Measurements from ENCODE around the gene PPP6R1. TPM values are rescaled to one million over a fixed set of nuclear protein-coding genes. Genes with fewer than 3 reads are reported as not detected.

Gene PPP6R1
- total and polyA plus RNA-seq, 2 of the 13 experiments (the other 11 are each of a cell fraction or from before 2014, with no cell fraction given), result 25.8 to 54.0 TPM

DNA sequence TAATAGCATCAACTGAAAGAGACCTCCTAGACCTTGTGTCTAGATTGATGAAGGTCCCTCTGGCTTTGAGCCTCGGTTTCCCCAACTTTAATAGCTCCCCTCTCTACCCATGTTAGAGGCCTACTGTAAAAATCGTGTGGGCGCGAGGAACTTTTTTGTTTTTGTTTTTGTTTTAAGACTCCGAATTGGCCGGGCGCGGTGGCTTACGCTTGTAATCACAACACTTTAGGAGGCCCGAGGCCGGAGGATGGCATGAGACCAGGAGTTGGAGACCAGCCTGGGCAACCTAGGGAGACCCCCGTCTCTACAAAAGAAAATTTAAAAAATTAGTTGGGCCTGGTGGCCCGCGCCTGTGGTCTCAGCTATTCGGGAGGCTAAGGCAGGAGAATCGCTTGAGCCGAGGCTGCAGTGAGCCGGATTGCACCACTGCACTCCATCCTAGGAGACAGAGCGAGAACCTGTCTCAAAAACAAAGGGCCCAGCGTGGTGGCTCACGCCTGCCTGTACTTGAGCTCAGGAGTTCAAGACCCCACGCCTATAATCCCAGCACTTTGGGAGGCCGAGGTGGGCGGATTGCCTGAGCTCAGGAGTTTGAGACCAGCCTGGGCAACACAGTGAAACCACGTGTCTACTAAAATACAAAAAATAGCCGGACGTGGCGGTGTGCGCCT is 858 bp upstream of the PPP6R1 start (continued):
- TF ChIP-seq, protein P1, sequence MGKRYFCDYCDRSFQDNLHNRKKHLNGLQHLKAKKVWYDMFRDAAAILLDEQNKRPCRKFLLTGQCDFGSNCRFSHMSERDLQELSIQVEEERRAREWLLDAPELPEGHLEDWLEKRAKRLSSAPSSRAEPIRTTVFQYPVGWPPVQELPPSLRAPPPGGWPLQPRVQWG (CRISPR knock-in tag; IDR thresholded peaks at IDR 0.05; ENCODE audit: borderline replicate concordance, low read depth), result no peak
- TF ChIP-seq SP4 (CRISPR knock-in tag; IDR thresholded peaks at IDR 0.05) (no peak), MYNN (CRISPR knock-in tag; IDR thresholded peaks at IDR 0.05; ENCODE audit: low read depth) (no peak), SIX4 (CRISPR knock-in tag; IDR thresholded peaks at IDR 0.05) (no peak), PPARG (CRISPR knock-in tag; conservative IDR thresholded peaks at IDR 0.05) (no peak), SMAD1 (CRISPR knock-in tag; IDR thresholded peaks at IDR 0.05; ENCODE audit: borderline replicate concordance, low read depth) (no peak), DNMT3B (CRISPR knock-in tag; conservative IDR thresholded peaks at IDR 0.05) (no peak), XBP1 (CRISPR knock-in tag; IDR thresholded peaks at IDR 0.05) (no peak), ZMYM4 (CRISPR knock-in tag; IDR thresholded peaks at IDR 0.05) (no peak), MZF1 (CRISPR knock-in tag; IDR thresholded peaks at IDR 0.05; ENCODE audit: borderline replicate concordance) (no peak), KLF11 (CRISPR knock-in tag; IDR thresholded peaks at IDR 0.05) (no peak), PTBP1 (IDR thresholded peaks at IDR 0.05; ENCODE audit: low read depth, low read length, poor library complexity, severe bottlenecking) (no peak), ZNF776 (CRISPR knock-in tag; IDR thresholded peaks at IDR 0.05) (no peak), ZSCAN9 (CRISPR knock-in tag; IDR thresholded peaks at IDR 0.05; ENCODE audit: borderline replicate concordance) (no peak), SNAI1 (CRISPR knock-in tag; IDR thresholded peaks at IDR 0.05; ENCODE audit: borderline replicate concordance) (0 out of 2 replicates have a peak, but pooled peaks have one; percentile 35), NFIB (CRISPR knock-in tag; IDR thresholded peaks at IDR 0.05; ENCODE audit: borderline replicate concordance) (no peak), MXD4 (CRISPR knock-in tag; IDR thresholded peaks at IDR 0.05) (no peak), ZNF607 (CRISPR knock-in tag; IDR thresholded peaks at IDR 0.05; ENCODE audit: borderline replicate concordance) (no peak), POLR2A (IDR thresholded peaks at IDR 0.05; ENCODE audit: insufficient read depth in 1 of 2, low read depth in 2 of 2, low read length in 2 of 2) (no peak), CBX2 (IDR thresholded peaks at IDR 0.05; ENCODE audit: low read depth, low read length) (no peak), CBX2 (CRISPR knock-in tag; IDR thresholded peaks at IDR 0.05; ENCODE audit: low read depth) (no peak)
- TF ChIP-seq, protein P2, sequence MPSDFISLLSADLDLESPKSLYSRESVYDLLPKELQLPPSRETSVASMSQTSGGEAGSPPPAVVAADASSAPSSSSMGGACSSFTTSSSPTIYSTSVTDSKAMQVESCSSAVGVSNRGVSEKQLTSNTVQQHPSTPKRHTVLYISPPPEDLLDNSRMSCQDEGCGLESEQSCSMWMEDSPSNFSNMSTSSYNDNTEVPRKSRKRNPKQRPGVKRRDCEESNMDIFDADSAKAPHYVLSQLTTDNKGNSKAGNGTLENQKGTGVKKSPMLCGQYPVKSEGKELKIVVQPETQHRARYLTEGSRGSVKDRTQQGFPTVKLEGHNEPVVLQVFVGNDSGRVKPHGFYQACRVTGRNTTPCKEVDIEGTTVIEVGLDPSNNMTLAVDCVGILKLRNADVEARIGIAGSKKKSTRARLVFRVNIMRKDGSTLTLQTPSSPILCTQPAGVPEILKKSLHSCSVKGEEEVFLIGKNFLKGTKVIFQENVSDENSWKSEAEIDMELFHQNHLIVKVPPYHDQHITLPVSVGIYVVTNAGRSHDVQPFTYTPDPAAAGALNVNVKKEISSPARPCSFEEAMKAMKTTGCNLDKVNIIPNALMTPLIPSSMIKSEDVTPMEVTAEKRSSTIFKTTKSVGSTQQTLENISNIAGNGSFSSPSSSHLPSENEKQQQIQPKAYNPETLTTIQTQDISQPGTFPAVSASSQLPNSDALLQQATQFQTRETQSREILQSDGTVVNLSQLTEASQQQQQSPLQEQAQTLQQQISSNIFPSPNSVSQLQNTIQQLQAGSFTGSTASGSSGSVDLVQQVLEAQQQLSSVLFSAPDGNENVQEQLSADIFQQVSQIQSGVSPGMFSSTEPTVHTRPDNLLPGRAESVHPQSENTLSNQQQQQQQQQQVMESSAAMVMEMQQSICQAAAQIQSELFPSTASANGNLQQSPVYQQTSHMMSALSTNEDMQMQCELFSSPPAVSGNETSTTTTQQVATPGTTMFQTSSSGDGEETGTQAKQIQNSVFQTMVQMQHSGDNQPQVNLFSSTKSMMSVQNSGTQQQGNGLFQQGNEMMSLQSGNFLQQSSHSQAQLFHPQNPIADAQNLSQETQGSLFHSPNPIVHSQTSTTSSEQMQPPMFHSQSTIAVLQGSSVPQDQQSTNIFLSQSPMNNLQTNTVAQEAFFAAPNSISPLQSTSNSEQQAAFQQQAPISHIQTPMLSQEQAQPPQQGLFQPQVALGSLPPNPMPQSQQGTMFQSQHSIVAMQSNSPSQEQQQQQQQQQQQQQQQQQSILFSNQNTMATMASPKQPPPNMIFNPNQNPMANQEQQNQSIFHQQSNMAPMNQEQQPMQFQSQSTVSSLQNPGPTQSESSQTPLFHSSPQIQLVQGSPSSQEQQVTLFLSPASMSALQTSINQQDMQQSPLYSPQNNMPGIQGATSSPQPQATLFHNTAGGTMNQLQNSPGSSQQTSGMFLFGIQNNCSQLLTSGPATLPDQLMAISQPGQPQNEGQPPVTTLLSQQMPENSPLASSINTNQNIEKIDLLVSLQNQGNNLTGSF (CRISPR knock-in tag; IDR thresholded peaks at IDR 0.05), result no peak
- TF ChIP-seq, protein P3, sequence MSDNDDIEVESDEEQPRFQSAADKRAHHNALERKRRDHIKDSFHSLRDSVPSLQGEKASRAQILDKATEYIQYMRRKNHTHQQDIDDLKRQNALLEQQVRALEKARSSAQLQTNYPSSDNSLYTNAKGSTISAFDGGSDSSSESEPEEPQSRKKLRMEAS (IDR thresholded peaks at IDR 0.05), result no peak
- TF ChIP-seq, protein P4, sequence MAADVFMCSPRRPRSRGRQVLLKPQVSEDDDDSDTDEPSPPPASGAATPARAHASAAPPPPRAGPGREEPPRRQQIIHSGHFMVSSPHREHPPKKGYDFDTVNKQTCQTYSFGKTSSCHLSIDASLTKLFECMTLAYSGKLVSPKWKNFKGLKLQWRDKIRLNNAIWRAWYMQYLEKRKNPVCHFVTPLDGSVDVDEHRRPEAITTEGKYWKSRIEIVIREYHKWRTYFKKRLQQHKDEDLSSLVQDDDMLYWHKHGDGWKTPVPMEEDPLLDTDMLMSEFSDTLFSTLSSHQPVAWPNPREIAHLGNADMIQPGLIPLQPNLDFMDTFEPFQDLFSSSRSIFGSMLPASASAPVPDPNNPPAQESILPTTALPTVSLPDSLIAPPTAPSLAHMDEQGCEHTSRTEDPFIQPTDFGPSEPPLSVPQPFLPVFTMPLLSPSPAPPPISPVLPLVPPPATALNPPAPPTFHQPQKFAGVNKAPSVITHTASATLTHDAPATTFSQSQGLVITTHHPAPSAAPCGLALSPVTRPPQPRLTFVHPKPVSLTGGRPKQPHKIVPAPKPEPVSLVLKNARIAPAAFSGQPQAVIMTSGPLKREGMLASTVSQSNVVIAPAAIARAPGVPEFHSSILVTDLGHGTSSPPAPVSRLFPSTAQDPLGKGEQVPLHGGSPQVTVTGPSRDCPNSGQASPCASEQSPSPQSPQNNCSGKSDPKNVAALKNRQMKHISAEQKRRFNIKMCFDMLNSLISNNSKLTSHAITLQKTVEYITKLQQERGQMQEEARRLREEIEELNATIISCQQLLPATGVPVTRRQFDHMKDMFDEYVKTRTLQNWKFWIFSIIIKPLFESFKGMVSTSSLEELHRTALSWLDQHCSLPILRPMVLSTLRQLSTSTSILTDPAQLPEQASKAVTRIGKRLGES (CRISPR knock-in tag; IDR thresholded peaks at IDR 0.05; ENCODE audit: borderline replicate concordance), result no peak
